OCI-LY1 (cell line): Measurements from ENCODE around the gene B3GALT6.

Experiments used
- CTCF ChIP-seq: fragments of 200-600 bp; sonication (generic), shearing (Covaris generic); IDR thresholded peaks from 2 replicates; pipeline ENCODE4 v1.5.1; 2017; ENCODE audit warnings: mild to moderate bottlenecking, antibody characterized with exemption, low read length, moderate library complexity, mixed read lengths
- EZH2 ChIP-seq: fragments of 200-600 bp; sonication (generic), shearing (Covaris generic); IDR thresholded peaks from 2 replicates; pipeline ENCODE4 v1.8.0; 2017; ENCODE audit warnings: borderline replicate concordance, mixed run types, mild to moderate bottlenecking, antibody characterized with exemption, low read length, moderate library complexity, mixed read lengths

- TF ChIP-seq CTCF (0 out of 2 replicates have a peak, but pooled peaks have one; percentile 13), EZH2 (no peak)
Observed at GRCh38 chr1:1230656-1231399, 1.2 kb upstream of the B3GALT6 start.
